ENCODE results near the gene SPEF1.

- TF ChIP-seq CTCF (IDR thresholded peaks at IDR 0.05 in 4 of 5, conservative IDR thresholded peaks at IDR 0.05 in 1 of 5) (peak; percentile 58 to 83 (median 74)), POLR2A (IDR thresholded peaks at IDR 0.05) (peak; percentile 55)
These were observed 14.5 kb upstream of the SPEF1 start, which contains the start of gene CDC25B for GRCh38 chr20:3795511-3796468.

Measured in gastrocnemius medialis (tissue), 4 donors.